NCI-H774 (cell line): Measurements from ENCODE around the gene ADGRG7.
"Not testable (repeated sequence)": the region's sequence is repeated elsewhere in the genome, so short reads cannot be mapped to it uniquely, and the experiment has no call there.

ENCODE experiments used
- DNase-seq: peaks from one replicate; lab custom pipeline; 2025; lab: John Stamatoyannopoulos, UW

The ADGRG7 gene, protein sequence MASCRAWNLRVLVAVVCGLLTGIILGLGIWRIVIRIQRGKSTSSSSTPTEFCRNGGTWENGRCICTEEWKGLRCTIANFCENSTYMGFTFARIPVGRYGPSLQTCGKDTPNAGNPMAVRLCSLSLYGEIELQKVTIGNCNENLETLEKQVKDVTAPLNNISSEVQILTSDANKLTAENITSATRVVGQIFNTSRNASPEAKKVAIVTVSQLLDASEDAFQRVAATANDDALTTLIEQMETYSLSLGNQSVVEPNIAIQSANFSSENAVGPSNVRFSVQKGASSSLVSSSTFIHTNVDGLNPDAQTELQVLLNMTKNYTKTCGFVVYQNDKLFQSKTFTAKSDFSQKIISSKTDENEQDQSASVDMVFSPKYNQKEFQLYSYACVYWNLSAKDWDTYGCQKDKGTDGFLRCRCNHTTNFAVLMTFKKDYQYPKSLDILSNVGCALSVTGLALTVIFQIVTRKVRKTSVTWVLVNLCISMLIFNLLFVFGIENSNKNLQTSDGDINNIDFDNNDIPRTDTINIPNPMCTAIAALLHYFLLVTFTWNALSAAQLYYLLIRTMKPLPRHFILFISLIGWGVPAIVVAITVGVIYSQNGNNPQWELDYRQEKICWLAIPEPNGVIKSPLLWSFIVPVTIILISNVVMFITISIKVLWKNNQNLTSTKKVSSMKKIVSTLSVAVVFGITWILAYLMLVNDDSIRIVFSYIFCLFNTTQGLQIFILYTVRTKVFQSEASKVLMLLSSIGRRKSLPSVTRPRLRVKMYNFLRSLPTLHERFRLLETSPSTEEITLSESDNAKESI

DNA sequence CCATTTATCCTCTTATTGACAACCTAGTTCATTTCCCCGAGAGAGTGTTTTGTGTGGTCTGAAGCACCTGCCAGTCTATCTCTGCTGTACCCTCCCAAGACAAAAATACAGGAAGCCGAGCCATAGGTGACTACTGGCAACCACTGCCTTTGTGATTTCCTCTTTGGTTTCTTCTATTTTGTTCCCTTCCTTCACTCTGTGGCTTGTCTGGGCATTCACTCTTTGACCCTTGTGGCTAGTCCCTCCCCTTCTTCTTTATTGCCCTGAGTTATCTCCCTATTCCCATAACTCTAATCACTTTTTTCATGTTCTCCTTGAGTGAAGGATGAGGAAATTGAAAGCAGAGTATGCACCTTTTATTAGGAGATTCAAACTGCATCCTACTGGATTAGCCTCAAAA lies at the start of gene ADGRG7:
ADGRG7 (plus strand) TSS at position 297 of the 400 bp plus-strand sequence. CDS start 256 bp downstream, outside the sequence.
- no peak for DNase-seq

DNA sequence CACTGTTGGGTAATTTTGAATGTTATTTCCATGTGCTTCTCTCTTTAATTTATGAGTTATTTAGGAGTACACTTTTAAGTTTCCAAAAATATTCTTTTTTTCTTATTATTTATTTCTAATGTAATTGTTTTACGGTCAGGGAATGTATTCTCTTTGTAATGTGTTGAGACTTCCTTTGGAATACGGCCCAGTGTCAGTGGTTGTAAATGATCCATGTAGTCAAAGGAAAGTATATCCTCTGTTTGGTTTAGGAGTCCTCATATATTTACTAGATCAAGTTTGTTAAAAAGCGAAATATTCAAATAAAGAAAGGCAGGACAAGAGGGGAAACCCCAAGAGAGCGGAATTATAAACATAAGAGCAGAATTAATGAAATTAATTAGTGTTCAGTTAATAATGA lies 49.0 kb upstream of the ADGRG7 start:
- no peak for DNase-seq

DNA sequence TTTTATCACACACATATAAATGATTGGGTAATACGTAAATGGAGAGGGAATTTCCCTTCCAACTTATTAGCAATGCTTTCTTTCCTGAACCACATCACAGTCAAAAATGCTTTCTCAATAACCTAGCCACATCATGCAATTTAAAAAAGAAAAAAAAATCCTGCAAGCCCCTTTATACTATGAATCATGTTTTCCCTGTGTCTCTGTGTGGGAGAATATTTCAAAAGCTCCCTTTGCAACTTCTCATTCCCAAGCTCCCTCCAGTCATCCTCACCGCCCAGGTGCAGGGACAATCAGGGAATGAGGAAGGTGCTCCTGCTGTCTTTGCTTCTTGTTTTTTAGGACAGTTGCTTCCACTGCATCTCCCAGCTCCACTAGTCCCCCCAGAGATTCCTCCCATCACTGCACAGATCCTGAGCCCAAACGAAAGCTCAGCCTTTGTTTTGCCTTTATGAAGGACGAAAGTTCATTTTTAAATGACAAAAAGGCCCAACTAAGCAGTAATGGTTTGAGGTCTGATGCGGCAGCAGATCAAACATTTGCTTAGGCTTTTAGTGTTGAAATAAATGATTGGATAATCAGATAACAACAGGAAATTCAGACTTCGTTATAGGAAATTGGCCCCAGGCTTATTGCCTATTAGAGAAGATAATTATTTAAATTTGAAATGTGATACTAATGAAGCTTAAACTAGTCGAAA lies 47.8 kb upstream of the ADGRG7 start:
- no peak for DNase-seq

DNA sequence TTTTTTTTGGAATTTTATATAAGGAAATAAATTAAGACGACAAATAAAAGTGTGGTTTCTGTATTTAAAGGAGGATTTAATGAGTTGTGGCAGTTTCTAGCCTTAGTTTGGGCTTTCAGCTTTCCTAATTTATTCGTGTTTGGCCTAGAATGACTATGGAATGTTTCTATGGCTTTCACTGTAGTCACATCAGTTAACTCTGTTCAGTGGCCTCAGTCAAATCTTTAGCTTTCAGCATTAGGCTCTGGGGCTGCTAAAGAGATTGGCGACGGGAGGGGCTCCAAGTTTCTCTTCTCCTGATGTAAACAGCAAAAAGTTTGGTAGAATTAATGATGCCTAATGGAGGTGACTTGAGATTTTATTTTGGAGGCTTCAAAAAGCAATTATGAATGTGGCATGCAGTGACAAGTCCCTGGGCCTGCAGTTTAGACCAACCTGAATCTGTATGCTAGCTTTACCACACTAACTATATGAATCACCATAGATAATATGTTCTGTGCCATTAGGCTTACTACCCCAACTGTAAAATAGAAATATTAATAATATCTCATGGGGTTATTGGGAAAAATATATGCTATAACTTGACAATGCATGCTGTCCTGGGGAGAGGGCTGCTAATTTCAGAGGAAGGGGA lies 47.1 kb upstream of the ADGRG7 start:
- no peak for DNase-seq

DNA sequence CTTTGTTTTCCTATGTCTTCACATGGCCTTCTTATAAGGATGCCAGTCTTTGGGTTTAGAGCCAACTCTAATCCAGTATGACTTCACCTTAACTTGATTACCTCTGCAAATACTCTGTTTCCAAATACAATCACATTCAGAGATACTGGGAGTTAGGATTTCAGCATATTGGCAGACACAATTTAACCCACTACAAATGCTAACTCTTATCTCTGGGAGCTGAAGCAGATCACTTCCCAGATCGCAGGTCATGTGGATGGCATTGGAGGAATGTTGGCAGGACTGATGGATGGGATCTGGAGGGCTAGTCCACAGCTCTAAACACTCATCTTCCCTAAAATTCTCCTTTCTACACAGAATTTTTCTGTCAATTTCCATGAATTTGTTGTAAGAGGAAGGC lies 46.2 kb upstream of the ADGRG7 start:
- no peak for DNase-seq

DNA sequence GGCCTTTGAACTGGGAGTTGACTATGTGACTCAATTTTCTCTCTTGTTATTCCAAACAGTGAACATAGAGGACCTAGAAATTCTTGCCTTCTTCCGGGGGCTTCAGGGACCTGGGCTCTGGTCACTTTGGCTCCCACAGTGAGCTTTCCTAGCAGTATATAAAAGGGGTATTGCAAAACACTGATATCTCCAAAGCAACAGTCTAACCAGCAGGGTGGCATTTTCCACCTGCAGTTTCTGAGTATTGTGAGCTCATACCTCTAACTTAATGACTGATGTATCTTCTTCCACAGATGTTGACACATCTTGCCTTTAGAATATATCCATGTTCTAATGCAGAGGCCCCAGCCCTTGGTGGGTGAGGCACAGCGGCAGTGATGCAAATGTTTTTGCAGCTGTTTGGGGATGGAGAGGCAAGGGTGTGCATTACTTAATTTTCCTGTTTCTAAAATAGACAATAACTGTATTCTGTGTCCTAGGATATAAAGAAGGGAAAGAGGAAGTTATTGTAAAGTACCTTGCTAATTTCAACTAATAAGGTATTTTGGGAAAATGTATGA lies 45.7 kb upstream of the ADGRG7 start:
- no peak for DNase-seq

DNA sequence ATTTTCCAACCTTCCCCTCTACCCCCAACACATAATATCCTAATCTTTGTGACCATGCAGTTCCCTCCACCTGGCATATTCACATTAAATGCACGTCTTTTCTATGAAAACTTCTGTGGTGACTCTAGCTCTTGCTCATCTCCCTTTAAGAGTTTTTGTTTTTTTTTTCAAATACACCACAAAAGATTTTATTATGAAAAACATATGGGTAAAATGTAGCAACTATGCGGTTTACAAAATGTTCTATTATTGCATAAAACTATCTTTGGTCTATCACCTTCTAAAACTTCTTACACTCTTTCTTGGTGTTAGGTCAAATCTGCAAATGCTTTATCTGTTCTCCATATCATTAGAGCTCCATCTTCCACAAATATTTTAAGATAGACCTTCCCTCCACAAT lies 38.6 kb upstream of the ADGRG7 start:
- DNase-seq: no peak

DNA sequence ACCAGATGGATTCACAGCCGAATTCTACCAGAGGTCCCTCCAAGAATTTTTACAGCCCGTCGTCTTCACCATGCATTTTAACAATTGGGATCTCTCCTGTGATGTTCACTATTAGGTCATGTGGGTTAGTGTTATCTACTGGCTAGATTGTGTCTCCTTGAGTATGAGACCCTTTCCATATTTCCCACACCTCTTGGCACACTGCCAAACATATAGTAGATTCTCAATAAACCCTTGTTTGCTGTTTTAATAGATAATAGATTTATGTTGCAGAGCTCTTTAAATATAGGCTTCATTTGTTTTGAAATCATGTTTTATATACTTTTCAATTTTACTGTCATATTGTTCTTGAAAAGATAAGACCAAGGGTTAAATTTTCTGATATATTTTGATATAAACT lies 34.9 kb upstream of the ADGRG7 start:
- no peak for DNase-seq

DNA sequence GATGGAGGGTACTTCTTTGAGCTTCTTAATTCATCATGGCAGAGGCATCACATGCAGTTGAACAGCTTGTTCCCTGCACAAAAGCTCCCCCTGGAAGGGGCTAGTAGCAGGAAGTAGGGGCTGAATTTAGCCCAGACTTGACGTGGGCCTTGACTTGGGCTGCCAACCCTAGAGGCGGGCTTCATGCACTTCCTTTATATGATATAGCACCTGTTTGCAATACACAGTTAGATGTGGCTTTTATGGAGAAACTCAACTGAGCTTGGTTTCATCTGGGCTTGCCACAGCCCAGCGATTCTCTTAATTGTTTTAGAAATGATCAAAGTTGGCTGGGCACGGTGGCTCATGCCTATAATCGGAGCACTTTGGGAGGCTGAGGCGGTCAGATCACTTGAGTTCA lies 33.7 kb upstream of the ADGRG7 start:
- no peak for DNase-seq

DNA sequence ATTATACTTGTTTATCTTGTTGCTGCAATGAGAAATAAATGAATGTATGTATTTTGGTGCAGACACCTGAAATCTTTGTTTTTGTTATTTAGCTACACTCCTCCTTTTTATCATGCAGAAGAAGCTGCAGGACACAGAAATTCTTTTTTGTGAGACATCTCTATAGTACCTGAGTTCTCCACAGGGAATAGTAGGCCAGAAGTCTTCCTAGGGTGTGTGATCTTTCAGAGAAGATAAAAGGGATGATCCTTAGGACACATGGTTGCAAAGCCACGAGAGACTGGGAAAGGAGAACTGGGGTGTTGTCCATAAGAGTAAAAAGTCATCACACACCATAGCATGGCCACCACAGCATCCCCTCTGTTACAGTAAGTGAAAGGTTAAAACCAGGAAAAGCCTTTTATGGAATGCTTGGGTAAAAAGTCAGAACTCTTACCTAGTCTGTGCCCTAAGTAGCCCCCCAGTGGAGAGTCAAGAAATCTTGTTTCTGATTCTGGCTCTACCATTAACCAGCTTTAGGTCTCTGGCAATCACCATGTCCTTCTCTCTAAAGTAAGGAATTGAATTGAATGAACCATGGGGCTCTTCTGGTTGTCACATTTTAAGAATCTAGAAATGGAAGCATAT lies 31.9 kb upstream of the ADGRG7 start:
- DNase-seq: no peak

DNA sequence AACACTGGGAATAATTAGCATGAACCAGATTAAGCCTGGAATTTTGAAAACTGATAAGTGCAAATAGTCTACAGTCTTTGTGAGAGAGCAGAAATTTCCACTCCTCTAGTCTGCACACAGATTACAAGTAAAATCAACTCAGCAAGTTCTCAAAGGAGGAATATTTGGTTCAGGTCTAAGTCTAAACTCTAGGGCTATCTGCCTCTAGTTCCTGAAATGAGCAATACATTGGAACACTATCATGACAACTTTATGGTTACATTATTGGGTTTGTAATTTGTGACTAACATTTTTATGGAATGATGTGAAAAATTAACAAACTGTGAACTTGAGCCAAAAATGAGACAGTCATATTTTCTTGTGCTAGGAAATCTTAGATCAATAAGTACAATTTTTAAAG lies 30.8 kb upstream of the ADGRG7 start:
- DNase-seq: no peak

DNA sequence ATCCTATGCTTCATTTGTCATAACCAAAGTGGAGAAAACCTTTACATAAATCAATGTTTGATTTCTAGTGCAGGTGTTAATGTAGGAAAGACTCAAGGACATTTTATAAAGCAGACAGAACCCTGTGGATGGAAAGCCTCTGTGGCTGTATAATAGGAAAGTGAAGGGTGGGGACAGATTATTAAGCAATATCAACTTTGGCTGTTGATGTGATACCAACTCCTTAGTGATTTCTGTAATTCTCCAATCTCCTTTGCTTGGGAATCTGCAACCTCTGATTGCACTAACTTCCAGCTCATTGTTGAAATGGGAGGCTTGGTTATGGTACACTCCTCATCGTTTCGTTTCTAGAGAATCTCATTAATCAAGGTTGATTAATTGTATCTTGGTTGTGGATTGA lies 29.3 kb upstream of the ADGRG7 start:
- no peak for DNase-seq

DNA sequence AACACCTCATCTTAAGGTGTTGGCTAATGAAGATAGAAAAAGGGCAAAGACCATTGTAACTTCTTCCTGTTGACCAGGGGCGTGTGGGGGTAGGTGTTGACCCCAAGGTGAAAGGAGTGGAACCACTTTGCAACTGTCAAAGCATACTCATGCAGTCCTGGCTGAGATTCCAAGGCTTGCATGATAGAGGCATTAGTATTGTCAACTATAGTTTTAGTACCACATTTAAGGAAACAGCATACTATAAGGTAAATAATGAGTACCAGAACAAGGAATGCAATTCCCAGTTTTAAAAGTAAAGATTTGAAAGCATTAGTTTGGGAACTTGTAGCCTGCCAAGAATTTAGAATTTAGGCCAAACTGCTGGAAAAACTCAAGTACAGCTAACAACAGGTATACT lies 27.8 kb upstream of the ADGRG7 start:
- no peak for DNase-seq

DNA sequence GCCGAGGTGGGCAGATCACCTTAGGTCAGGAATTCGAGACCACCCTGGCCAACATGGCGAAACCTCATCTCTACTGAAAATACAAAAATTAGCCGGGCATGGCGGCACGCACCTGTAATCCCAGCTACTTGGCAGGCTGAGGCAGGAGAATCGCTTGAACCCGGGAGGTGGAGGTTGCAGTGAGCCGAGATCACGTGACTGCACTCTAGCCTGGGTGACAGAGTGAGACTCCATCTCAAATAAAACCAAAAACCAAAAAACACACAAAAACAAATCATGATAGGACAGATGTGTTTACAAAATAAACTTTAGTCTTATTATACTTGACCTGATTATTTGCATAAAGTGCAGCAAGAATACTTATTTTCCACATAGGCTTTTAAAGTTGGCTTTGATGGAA lies 27.2 kb upstream of the ADGRG7 start:
- DNase-seq: not testable (repeated sequence)

DNA sequence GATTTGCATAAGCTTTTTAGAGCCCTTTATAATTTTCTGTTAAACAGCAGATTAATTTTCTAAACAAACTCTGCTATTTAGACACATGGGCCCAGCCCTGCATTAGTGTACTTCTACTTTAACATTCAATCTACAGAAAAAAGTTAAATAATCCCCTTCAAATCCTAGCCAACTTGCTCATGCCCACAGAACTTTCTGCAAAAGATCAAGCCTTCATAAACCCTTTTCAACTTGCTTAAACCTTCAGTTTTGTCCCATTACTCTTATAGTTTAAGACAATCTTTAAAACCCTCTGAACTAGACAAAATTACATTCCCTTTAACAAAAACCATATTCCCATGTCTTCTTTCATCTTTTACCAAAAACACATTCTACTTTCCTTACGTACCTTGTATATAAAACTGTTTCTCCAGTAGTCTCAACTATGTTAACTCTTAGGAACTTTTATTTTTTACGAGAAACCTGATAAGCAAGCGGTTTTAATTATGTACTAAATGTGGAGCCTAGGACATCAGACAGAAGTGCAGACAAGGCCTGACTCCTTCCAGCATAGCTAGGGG lies 25.2 kb upstream of the ADGRG7 start:
- DNase-seq: no peak

DNA sequence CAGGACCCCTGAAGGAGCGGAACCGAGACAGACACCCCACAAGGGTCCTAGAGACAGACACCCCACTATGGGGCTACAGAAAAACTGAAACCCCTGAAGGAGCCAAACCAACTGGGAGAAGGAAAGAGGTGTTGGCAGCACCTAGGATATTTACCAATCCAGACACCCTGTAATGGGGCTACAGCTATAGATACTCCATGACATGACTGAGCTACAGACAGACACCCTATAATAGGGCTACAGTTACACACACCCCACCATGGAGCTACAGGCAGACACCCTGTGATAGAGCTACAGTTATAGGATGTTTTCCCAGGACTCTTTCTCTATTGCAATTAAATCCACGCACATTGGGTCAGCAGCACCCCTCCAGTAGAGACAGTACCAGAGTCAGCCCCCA lies 22.6 kb upstream of the ADGRG7 start:
- no peak for DNase-seq

DNA sequence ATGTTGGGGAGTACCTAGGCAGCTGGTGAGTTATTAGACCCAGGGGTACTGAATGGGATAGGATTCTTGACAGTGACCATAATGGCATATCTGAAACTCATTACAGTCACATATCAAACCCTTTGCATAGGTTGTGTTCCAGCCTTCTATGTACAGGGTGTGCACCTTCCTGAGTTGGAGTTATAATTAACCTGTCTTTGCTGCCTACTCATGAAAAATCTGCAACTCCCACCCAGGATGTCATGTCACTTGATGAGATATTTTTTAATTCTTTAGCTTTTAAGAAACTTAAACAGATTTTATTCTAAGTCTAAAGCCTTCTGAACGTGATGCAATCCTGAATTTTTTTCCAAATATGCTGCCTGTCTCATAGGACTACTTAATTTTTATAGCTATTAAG lies 21.1 kb upstream of the ADGRG7 start:
- no peak for DNase-seq

DNA sequence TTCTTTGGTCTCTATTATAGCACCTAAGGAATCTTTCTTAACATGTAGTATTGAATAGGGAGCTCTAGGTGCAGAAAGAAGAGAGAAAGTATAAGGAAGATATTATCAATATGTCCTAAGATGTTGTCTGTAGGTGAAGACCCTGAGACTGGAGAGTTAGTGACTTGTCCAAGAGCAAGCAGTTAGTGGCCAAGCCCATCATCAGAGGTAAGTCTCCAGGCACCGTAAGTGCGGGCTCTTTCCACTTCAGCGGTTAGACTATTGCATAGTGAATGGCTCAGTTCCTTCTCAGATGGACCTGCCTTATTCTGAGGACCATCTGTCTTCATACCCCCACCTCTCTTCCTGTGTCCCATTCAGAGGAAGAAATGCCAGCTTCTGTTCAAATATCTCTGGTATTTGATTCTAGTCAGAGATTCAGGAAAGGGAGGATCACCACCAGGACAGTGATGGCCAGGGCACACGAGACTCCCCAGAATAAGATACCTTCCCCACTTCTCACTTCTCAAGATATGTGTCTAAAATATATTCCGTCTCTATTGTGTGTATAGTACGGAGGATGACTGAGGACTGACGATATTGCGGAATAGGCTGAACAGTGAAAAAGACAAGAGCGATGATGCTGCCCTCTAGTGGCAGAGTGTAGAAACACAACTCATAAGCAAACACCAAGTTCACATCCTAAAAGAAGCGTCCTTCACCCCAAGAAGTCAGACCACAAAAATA lies 19.1 kb upstream of the ADGRG7 start:
- DNase-seq: peak; percentile 52

DNA sequence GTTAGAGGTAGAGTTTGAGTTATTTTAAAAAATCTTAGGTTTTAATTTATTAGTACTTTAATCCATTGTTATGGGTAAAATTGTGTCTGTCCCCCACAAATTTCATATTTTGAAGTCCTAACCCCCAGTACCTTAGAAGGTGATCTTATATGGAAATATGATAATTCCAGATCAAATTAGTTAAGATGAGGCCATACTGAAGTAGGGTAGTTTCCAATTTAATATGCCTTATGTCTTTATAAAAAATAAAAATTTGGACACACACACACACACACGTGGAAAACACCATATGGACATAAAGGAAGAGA lies 18.6 kb upstream of the ADGRG7 start:
- no peak for DNase-seq

DNA sequence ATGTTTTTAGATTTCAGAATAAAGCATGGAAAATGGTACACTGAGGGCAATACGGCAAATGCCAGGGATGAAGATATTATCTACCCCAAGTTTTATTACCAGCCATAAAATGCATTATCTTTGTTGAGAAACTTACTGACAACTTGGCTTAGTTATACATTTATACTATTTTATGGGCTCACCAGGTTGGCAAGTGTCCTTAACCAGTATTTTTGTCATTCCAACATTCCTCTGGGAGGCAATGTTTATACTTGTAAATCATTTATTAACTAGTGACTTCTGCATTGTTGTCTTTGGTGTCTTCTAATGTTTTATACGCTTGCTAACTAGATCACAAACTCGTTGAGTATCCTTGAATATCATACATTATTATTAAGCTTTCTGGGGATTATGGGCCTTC lies 18.0 kb upstream of the ADGRG7 start:
- no peak for DNase-seq
